Chondrocyte (in vitro differentiated cells): ENCODE measurements around the gene YWHAB. TPM values are rescaled to one million over a fixed set of nuclear protein-coding genes. Genes with fewer than 3 reads are reported as not detected.

ENCODE experiments used
- DNase-seq: peaks from one replicate; pipeline ENCODE4 v3.0.0; 2021; ENCODE audit warnings: mixed read lengths, low spot score
- H3K27ac Mint-ChIP-seq: one replicate; pipeline ENCODE4 v1.8.0; 2021; ENCODE audit warnings: mild to moderate bottlenecking, moderate library complexity, mixed read lengths; ENCODE audit not compliant: unreplicated experiment
- H3K27me3 Mint-ChIP-seq: 2 replicates; pipeline ENCODE4 v1.8.0; 2021; ENCODE audit warnings: low read depth, mixed read lengths
- H3K36me3 Mint-ChIP-seq: 2 replicates; pipeline ENCODE4 v1.8.0; 2021; ENCODE audit warnings: low read depth, mixed read lengths
- H3K4me1 Mint-ChIP-seq: 2 replicates; pipeline ENCODE4 v1.8.0; 2021; ENCODE audit warnings: low read depth, mild to moderate bottlenecking, mixed read lengths
- H3K4me3 Mint-ChIP-seq: one replicate; pipeline ENCODE4 v1.8.0; 2021; ENCODE audit warnings: mild to moderate bottlenecking, moderate library complexity, mixed read lengths; ENCODE audit not compliant: unreplicated experiment
- H3K9me3 Mint-ChIP-seq: 2 replicates; pipeline ENCODE4 v1.8.0; 2021; ENCODE audit warnings: low read depth, mixed read lengths
- CTCF ChIP-seq: fragments of 200-600 bp; sonication (generic); IDR thresholded peaks from 2 replicates; pipeline ENCODE4 v1.5.0; 2021; ENCODE audit warnings: antibody characterized with exemption, mild to moderate bottlenecking, moderate library complexity
- total RNA-seq: library from RNA; stranded (reverse); gene quantifications from 3 replicates; pipeline ENCODE4 v1.2.1, GENCODE V29; 2021

YWHAB gene
- total RNA-seq, 1 donor from 2014 or later = 201 TPM

DNA sequence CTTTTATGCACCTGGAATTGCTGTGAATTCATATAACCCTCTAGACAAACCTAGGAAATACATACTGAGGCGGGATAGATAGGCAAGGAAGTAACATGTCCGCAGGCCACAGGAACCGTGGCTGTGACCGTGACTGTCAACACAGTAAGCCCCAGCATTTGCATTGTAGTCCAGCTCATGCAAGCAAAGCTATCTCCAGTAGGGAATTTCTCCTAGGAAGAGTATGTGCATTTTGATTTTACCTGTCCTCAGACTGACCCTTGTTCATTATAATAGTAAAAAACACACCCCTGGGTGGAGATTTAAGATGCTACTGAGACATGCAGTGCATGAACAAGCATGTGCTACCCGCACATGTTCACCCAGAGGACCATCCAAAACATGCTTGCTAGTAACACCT lies 44.7 kb upstream of the YWHAB start:
- Mint-ChIP-seq H3K4me3 (no peak overlapping the region), H3K27ac (no peak overlapping the region), H3K36me3 (peaks cover 6% of the 10 kb centered on the region), H3K27me3 (peaks cover 52% of the 10 kb centered on the region), H3K9me3 (peaks cover 4% of the 10 kb centered on the region), H3K4me1 (no peaks in the 10 kb centered on the region)
- TF ChIP-seq CTCF = no peak
- no peak for DNase-seq

GRCh38 chr20:44841955-44842354 lies 43.5 kb upstream of the YWHAB start:
- Mint-ChIP-seq H3K27ac (no peak overlapping the region), H3K27me3 (peaks cover 59% of the 10 kb centered on the region)

GRCh38 chr20:44843876-44844275 lies 41.6 kb upstream of the YWHAB start:
- H3K4me3 Mint-ChIP-seq = no peak overlapping the region
- DNase-seq = no peak
- TF ChIP-seq CTCF = no peak
- no peak overlapping the region for H3K27ac Mint-ChIP-seq
- peaks cover 62% of the 10 kb centered on the region for H3K27me3 Mint-ChIP-seq
- peaks cover 6% of the 10 kb centered on the region for H3K36me3 Mint-ChIP-seq
- H3K4me1 Mint-ChIP-seq = no peaks in the 10 kb centered on the region
- peaks cover 7% of the 10 kb centered on the region for H3K9me3 Mint-ChIP-seq

More at GRCh38 chr20:44841955-44842354, 43.5 kb upstream of the YWHAB start:
- H3K4me1 Mint-ChIP-seq = no peaks in the 10 kb centered on the region
- TF ChIP-seq CTCF = no peak
- DNase-seq = no peak
- H3K9me3 Mint-ChIP-seq = peaks cover 7% of the 10 kb centered on the region
- H3K4me3 Mint-ChIP-seq = no peak overlapping the region
- peaks cover 6% of the 10 kb centered on the region for H3K36me3 Mint-ChIP-seq

- Mint-ChIP-seq H3K4me1 (peaks cover 5% of the 10 kb centered on the region), H3K27me3 (peaks cover 54% of the 10 kb centered on the region), H3K9me3 (peaks cover 3% of the 10 kb centered on the region), H3K27ac (no peak overlapping the region), H3K36me3 (no peaks in the 10 kb centered on the region), H3K4me3 (no peak overlapping the region)
- DNase-seq = no peak
- no peak for TF ChIP-seq CTCF
Observed at GRCh38 chr20:44848254-44849015, 37.1 kb upstream of the YWHAB start.

DNA sequence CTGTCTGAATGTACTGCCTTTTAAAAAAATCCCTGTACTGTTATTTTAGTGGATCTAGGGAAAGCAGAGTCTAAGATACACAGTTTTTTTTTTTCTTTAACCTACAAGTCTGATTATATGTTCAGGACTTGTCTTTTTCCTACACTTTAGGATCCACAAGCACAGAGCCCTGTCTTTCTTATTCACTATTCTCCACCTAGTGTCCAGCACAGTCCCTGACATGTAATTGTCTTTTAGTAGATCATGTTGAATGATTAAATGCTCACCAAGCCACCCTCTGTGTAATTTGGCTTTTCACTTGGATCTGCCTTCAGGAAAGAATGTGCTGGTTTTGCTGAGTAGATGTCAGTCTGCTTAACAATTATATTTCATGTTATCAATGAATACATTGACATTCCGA lies 35.8 kb upstream of the YWHAB start:
- no peak for DNase-seq
- no peak overlapping the region for H3K27ac Mint-ChIP-seq
- H3K4me1 Mint-ChIP-seq = peaks cover 5% of the 10 kb centered on the region
- H3K27me3 Mint-ChIP-seq = peaks cover 52% of the 10 kb centered on the region
- H3K4me3 Mint-ChIP-seq = no peak overlapping the region
- H3K9me3 Mint-ChIP-seq = peaks cover 3% of the 10 kb centered on the region
- TF ChIP-seq CTCF = peak; percentile 23
- H3K36me3 Mint-ChIP-seq = no peaks in the 10 kb centered on the region
